Prostate gland (tissue), 2 donors: ENCODE results near the gene TCERG1L.

ENCODE experiments used
- CTCF ChIP-seq, 4 experiments: fragments of 200-600 bp in 2 of 4; fragments of 450-650 bp in 2 of 4; sonication (generic) in 2 of 4; IDR thresholded peaks; 1 replicate in 3 of 4; 2 replicates in 1 of 4; pipeline ENCODE4 v1.5.1; 2016 to 2019; ENCODE audit warnings: antibody characterized with exemption in 4 of 4, mild to moderate bottlenecking in 2 of 4, moderate library complexity in 2 of 4
- POLR2A ChIP-seq: fragments of 450-650 bp; IDR thresholded peaks from one replicate; pipeline ENCODE4 v1.6.1; 2016; ENCODE audit warnings: antibody characterized with exemption, mild to moderate bottlenecking

GRCh38 chr10:131089150-131089549 lies 222.4 kb downstream of the TCERG1L start:
- no peak for TF ChIP-seq CTCF (IDR thresholded peaks at IDR 0.05)
- TF ChIP-seq POLR2A: no peak
